ENCODE data around the gene CROCC2.

Gene CROCC2

GRCh38 chr2:240906141-240906910 lies at the start of gene CROCC2:
TSS of gene CROCC2 (plus strand) at chr2:240906336. CDS start at chr2:240906514, 178 bp downstream.
- no peak for DNase-seq

GRCh38 chr2:240857039-240858008 lies 48.8 kb upstream of the CROCC2 start:
- DNase-seq: no peak

- no peak for DNase-seq
Measured at GRCh38 chr2:240858321-240858720, 47.8 kb upstream of the CROCC2 start.

GRCh38 chr2:240858871-240859270 lies 47.3 kb upstream of the CROCC2 start:
- no peak for DNase-seq

GRCh38 chr2:240861547-240861946 lies 44.6 kb upstream of the CROCC2 start:
- DNase-seq: no peak

GRCh38 chr2:240864475-240864874 lies 41.7 kb upstream of the CROCC2 start:
- DNase-seq: no peak

- no peak for DNase-seq
Measured at GRCh38 chr2:240865391-240865790, 40.7 kb upstream of the CROCC2 start.

- DNase-seq: peak; percentile 17
Measured at GRCh38 chr2:240868286-240869108, 37.6 kb upstream of the CROCC2 start, which contains the start of gene AGXT. TSS of gene AGXT (plus strand) at chr2:240868824. CDS start at chr2:240868866, 42 bp downstream.

- DNase-seq: no peak
Measured at GRCh38 chr2:240869109-240869955, 36.8 kb upstream of the CROCC2 start.

GRCh38 chr2:240869956-240870875 lies 35.9 kb upstream of the CROCC2 start:
- no peak for DNase-seq

GRCh38 chr2:240871071-240871958 lies 34.8 kb upstream of the CROCC2 start:
- no peak for DNase-seq

GRCh38 chr2:240872317-240873097 lies 33.6 kb upstream of the CROCC2 start:
- DNase-seq: no peak

GRCh38 chr2:240873098-240873788 lies 32.9 kb upstream of the CROCC2 start:
- DNase-seq: no peak

- no peak for DNase-seq
Measured at GRCh38 chr2:240873805-240874714, 32.1 kb upstream of the CROCC2 start.

GRCh38 chr2:240874715-240875227 lies 31.4 kb upstream of the CROCC2 start:
- no peak for DNase-seq

GRCh38 chr2:240875228-240876034 lies 30.7 kb upstream of the CROCC2 start:
- DNase-seq: no peak

Measured in SIG-M5 (cell line).